Liver (tissue), 9 donors: ENCODE results near the gene KRT86. TPM values are rescaled to one million over a fixed set of nuclear protein-coding genes. Genes with fewer than 3 reads are reported as not detected.

Source experiments
- DNase-seq: peaks from one replicate; pipeline ENCODE4 v3.0.0-alpha.2; 2017; ENCODE audit warnings: low spot score
- H3K27ac ChIP-seq, 2 donors: one replicate each; pipeline ENCODE4 v1.7.0; 2013; ENCODE audit warnings: inconsistent platforms in 2 of 2, low read length in 2 of 2, control low read depth in 1 of 2, low read depth in 1 of 2, mild to moderate bottlenecking in 1 of 2
- H3K27me3 ChIP-seq, 4 donors: one replicate each; pipeline versions ENCODE4 v1.6.1 to v1.7.0; 2013; ENCODE audit warnings: low read length in 3 of 4, inconsistent platforms in 1 of 4, mild to moderate bottlenecking in 1 of 4, moderate library complexity in 1 of 4; ENCODE audit not compliant: control insufficient read depth in 4 of 4, insufficient read depth in 4 of 4
- H3K36me3 ChIP-seq, 4 donors: one replicate each; pipeline versions ENCODE4 v1.6.1 to v1.7.0; 2013; ENCODE audit warnings: low read length in 3 of 4, mild to moderate bottlenecking in 3 of 4, low read depth in 1 of 4, moderate library complexity in 1 of 4; ENCODE audit not compliant: control insufficient read depth in 4 of 4, insufficient read depth in 3 of 4
- H3K4me1 ChIP-seq, 4 donors: one replicate each; pipeline versions ENCODE4 v1.6.1 to v1.7.0; 2013; ENCODE audit warnings: low read length in 3 of 4, mild to moderate bottlenecking in 3 of 4, moderate library complexity in 1 of 4; ENCODE audit not compliant: control insufficient read depth in 4 of 4, insufficient read depth in 4 of 4
- H3K4me3 ChIP-seq, 3 donors: one replicate each; pipeline versions ENCODE4 v1.6.1 to v1.7.0; 2013; ENCODE audit warnings: low read length in 3 of 3, control low read depth in 1 of 3, low read depth in 1 of 3, mild to moderate bottlenecking in 1 of 3
- H3K9ac ChIP-seq, 2 donors: one replicate each; pipeline ENCODE4 v1.7.0; 2013; ENCODE audit warnings: low read length in 2 of 2, mild to moderate bottlenecking in 2 of 2, moderate library complexity in 2 of 2, control low read depth in 1 of 2, low read depth in 1 of 2
- H3K9me3 ChIP-seq, 4 donors: one replicate each; pipeline versions ENCODE4 v1.6.1 to v1.7.0; 2013; ENCODE audit warnings: low read length in 3 of 4; ENCODE audit not compliant: control insufficient read depth in 4 of 4
- CTCF ChIP-seq: fragments of 150-350 bp; IDR thresholded peaks from 2 replicates; pipeline ENCODE4 v1.5.1; 2017; ENCODE audit warnings: improper control_type of control experiment, low read depth, low read length; ENCODE audit not compliant: missing input control
- EGR1 ChIP-seq, 2 donors: IDR thresholded peaks; 2 replicates each; pipeline ENCODE4 v1.6.1; 2016 to 2018; ENCODE audit warnings: antibody characterized with exemption in 2 of 2, low read depth in 2 of 2
- FOXA1 ChIP-seq: IDR thresholded peaks from 2 replicates; pipeline ENCODE4 v1.6.1; 2016; ENCODE audit warnings: antibody characterized with exemption
- FOXA2 ChIP-seq: IDR thresholded peaks from 2 replicates; pipeline ENCODE4 v1.6.1; 2016; ENCODE audit warnings: antibody characterized with exemption
- GABPA ChIP-seq, 2 donors: IDR thresholded peaks in 1 of 2; conservative IDR thresholded peaks in 1 of 2; 2 replicates each; pipeline ENCODE4 v1.6.1; 2016; ENCODE audit warnings: antibody characterized with exemption in 2 of 2, mild to moderate bottlenecking in 1 of 2, moderate library complexity in 1 of 2
- HNF4A ChIP-seq, 2 donors: conservative IDR thresholded peaks; 2 replicates each; pipeline ENCODE4 v1.6.1; 2016; ENCODE audit warnings: antibody characterized with exemption in 2 of 2, mild to moderate bottlenecking in 2 of 2
- HNF4G ChIP-seq: IDR thresholded peaks from 2 replicates; pipeline ENCODE4 v1.6.1; 2016; ENCODE audit warnings: antibody characterized with exemption
- JUND ChIP-seq, 2 donors: IDR thresholded peaks; 2 replicates each; pipeline ENCODE4 v1.6.1; 2016; ENCODE audit warnings: antibody characterized with exemption in 2 of 2
- MAX ChIP-seq: IDR thresholded peaks from 2 replicates; pipeline ENCODE4 v1.6.1; 2016; ENCODE audit warnings: antibody characterized with exemption
- NR2F2 ChIP-seq: IDR thresholded peaks from 2 replicates; pipeline ENCODE4 v1.6.1; 2016; ENCODE audit warnings: antibody characterized with exemption
- RAD21 ChIP-seq, 2 donors: IDR thresholded peaks; 2 replicates each; pipeline ENCODE4 v1.6.1; 2016; ENCODE audit warnings: antibody characterized with exemption in 2 of 2, mild to moderate bottlenecking in 2 of 2
- REST ChIP-seq: IDR thresholded peaks from 2 replicates; pipeline ENCODE4 v1.6.1; 2016; ENCODE audit warnings: antibody characterized with exemption, mild to moderate bottlenecking
- RXRA ChIP-seq, 2 donors: IDR thresholded peaks; 2 replicates each; pipeline ENCODE4 v1.6.1; 2017 to 2018; ENCODE audit warnings: antibody characterized with exemption in 2 of 2, mild to moderate bottlenecking in 1 of 2
- SP1 ChIP-seq: IDR thresholded peaks from 2 replicates; pipeline ENCODE4 v1.6.1; 2018; ENCODE audit warnings: antibody characterized with exemption, mild to moderate bottlenecking
- TAF1 ChIP-seq: conservative IDR thresholded peaks from 2 replicates; pipeline ENCODE4 v1.6.1; 2016; ENCODE audit warnings: antibody characterized with exemption, mild to moderate bottlenecking
- YY1 ChIP-seq: IDR thresholded peaks from 2 replicates; pipeline ENCODE4 v1.6.1; 2016; ENCODE audit warnings: antibody characterized with exemption, mild to moderate bottlenecking
- ZBTB33 ChIP-seq: IDR thresholded peaks from 2 replicates; pipeline ENCODE4 v1.6.1; 2016; ENCODE audit warnings: antibody characterized with exemption
- WGBS: extraction: QIAGEN DNeasy Blood & Tissue Kit; methylation state at CpG from one replicate; pipeline ENCODE4 v1.1.7; 2013; 5-methylcytosine and 5-hydroxymethylcytosine counted together
- polyA plus RNA-seq, 2 donors: library from polyadenylated mRNA; stranded (reverse) in 1 of 2; unstranded in 1 of 2; fragments of 200-250 nt in 1 of 2; fragments of >200 nt in 1 of 2; fragmentation: Nextera tagmentation in 1 of 2; extraction: Ambion mirVana in 1 of 2; gene quantifications; one replicate each; pipeline versions ENCODE4 v1.2.1 to v1.2.3, GENCODE V29; 2013 to 2015
- total RNA-seq, 2 donors: library from RNA; depleted of rRNA; stranded (reverse); fragments of >200 nt; gene quantifications; one replicate each; pipeline ENCODE4 v1.2.3, GENCODE V29; 2014
- TF ChIP-seq, protein P1 (sequence below): IDR thresholded peaks from 2 replicates; pipeline ENCODE4 v1.6.1; 2016; ENCODE audit warnings: antibody characterized with exemption
- donor health status: healthy.
- donor health status: healthy.
- donor health status: healthy.
- donor health status: healthy.
- donor health status: healthy.

The KRT86 gene
- total and polyA plus RNA-seq, 4 donors, result 0.08 TPM; not detected in 3

GRCh38 chr12:52255926-52256583 lies 18.4 kb upstream of the KRT86 start:
- no peaks in the 10 kb centered on the region for H3K9me3 ChIP-seq
- DNase-seq, result no peak
- H3K27ac ChIP-seq, result no peak overlapping the region
- H3K27me3 ChIP-seq, result peaks cover 2 to 12% (median 7%) of the 10 kb centered on the region in 4 donors
- H3K9ac ChIP-seq, result no peak overlapping the region
- no peak overlapping the region for H3K4me3 ChIP-seq
- no peak for TF ChIP-seq HNF4G
- no peak for TF ChIP-seq SP1
- TF ChIP-seq MAX, result no peak
- TF ChIP-seq YY1, result no peak
- no peak for TF ChIP-seq CTCF
- no peak for TF ChIP-seq FOXA1
- no peak for TF ChIP-seq RXRA (IDR thresholded peaks at IDR 0.05)
- no peak for TF ChIP-seq RAD21 (IDR thresholded peaks at IDR 0.05)
- TF ChIP-seq NR2F2, result no peak
- TF ChIP-seq REST, result no peak
- TF ChIP-seq, protein P1, sequence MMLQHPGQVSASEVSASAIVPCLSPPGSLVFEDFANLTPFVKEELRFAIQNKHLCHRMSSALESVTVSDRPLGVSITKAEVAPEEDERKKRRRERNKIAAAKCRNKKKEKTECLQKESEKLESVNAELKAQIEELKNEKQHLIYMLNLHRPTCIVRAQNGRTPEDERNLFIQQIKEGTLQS, result no peak
- TF ChIP-seq TAF1, result no peak
- no peak for TF ChIP-seq GABPA (IDR thresholded peaks at IDR 0.05 in 1 of 2, conservative IDR thresholded peaks at IDR 0.05 in 1 of 2)
- TF ChIP-seq ZBTB33, result no peak
- no peak for TF ChIP-seq HNF4A (conservative IDR thresholded peaks at IDR 0.05)
- TF ChIP-seq FOXA2, result no peak
- TF ChIP-seq JUND (IDR thresholded peaks at IDR 0.05), result no peak
- TF ChIP-seq EGR1 (IDR thresholded peaks at IDR 0.05; ENCODE audit: low read depth in 2 of 2), result no peak
- WGBS, result 89% methylated on average over 9 of the region's 9 CpGs
- H3K36me3 ChIP-seq, result no peaks in the 10 kb centered on the region
- peaks cover 0 to 5% (median 0%) of the 10 kb centered on the region in 4 donors for H3K4me1 ChIP-seq
